NCI-H1417 treated with DMSO at 0.1 percent for 48 hours (cell line): ENCODE data around the gene GTPBP10.

ENCODE experiments used
- DNase-seq: peaks from one replicate; lab custom pipeline; 2025; lab: John Stamatoyannopoulos, UW

GTPBP10 gene

DNA sequence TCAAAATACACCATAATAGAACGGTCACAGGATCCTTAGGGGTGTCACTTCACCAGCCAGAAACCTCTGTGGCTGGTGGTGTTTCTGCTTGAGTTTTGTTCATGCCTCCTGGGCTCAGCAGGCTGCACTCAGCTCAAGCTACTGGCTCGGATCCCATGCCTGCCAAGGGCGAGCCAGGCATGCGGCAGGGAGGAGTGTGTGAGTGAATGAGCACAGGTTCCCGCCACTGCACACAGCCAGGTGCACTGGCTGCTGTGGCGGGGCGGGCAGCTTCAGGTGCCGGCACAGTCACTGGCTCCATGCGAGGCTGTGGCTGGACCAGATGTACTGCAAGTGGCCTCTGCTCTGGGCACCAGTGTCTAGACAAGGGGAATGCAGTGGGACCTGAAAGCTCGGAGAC is 86.2 kb downstream of the GTPBP10 start:
- no peak for DNase-seq

DNA sequence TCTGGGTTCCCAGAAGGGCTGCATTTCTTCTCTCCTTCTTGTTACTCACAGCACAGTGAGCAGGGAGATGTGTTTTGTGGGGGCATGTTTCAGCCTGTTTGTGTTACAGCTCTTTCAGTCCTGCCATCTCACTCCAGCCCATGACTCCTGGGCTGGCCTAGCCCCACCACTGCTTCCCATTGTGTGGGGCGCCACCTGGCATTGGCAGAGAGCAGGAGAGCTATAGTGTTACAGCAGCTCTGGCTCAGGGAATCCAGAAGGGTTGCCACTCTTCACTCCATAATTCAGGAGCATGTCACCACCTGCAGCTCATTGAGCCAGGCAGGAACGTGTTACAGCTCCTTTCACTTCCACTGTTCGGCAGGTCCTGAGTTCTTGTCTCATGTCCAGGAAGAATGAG is 86.7 kb downstream of the GTPBP10 start:
- no peak for DNase-seq
